Stimulated activated CD4-positive, alpha-beta T cell treated with anti-CD3 and anti-CD28 coated beads, Interleukin-15, amount 100 ng/mL, for 24 hours (primary cell): Measurements from ENCODE around the gene SP110.
"Not testable (repeated sequence)": the region's sequence is repeated elsewhere in the genome, so short reads cannot be mapped to it uniquely, and the experiment has no call there.

Experiments used
- DNase-seq: peaks from one replicate; pipeline ENCODE4 v3.0.0-alpha.2; 2020

SP110 gene

GRCh38 chr2:230219419-230220331 lies at the start of gene SP110:
SP110 (minus strand) TSS chr2:230219984; CDS start chr2:230216927, 3,057 bp downstream.
- peak; percentile 82 for DNase-seq

GRCh38 chr2:230268606-230269243 lies 48.9 kb upstream of the SP110 start:
- peak; percentile 22 for DNase-seq

- DNase-seq = no peak
These were observed 47.8 kb upstream of the SP110 start for GRCh38 chr2:230267556-230267955.

- DNase-seq = no peak
These were observed 47.3 kb upstream of the SP110 start for GRCh38 chr2:230267059-230267458.

- no peak for DNase-seq
These were observed 46.9 kb upstream of the SP110 start for GRCh38 chr2:230266638-230267037.

- not testable (repeated sequence) for DNase-seq
These were observed 45.2 kb upstream of the SP110 start for GRCh38 chr2:230264945-230265344.

- DNase-seq = no peak
These were observed 42.5 kb upstream of the SP110 start for GRCh38 chr2:230262246-230262645.

GRCh38 chr2:230258483-230258882 lies 38.7 kb upstream of the SP110 start:
- no peak for DNase-seq

GRCh38 chr2:230256733-230257332 lies 37.0 kb upstream of the SP110 start:
- peak; percentile 19 for DNase-seq

- peak; percentile 67 for DNase-seq
These were observed 34.5 kb upstream of the SP110 start for GRCh38 chr2:230254152-230254881.

- no peak for DNase-seq
These were observed 30.4 kb upstream of the SP110 start for GRCh38 chr2:230250231-230250630.

GRCh38 chr2:230246206-230246605 lies 26.4 kb upstream of the SP110 start:
- DNase-seq = no peak

GRCh38 chr2:230244211-230244610 lies 24.4 kb upstream of the SP110 start:
- DNase-seq = no peak

- no peak for DNase-seq
These were observed 15.1 kb upstream of the SP110 start for GRCh38 chr2:230234845-230235244.

- no peak for DNase-seq
These were observed 14.4 kb upstream of the SP110 start for GRCh38 chr2:230234122-230234722.

- DNase-seq = no peak
These were observed 11.5 kb upstream of the SP110 start for GRCh38 chr2:230231251-230231650.

- DNase-seq = no peak
These were observed 10.9 kb upstream of the SP110 start for GRCh38 chr2:230230496-230231200.

GRCh38 chr2:230230087-230230486 lies 10.3 kb upstream of the SP110 start:
- DNase-seq = peak; percentile 14

GRCh38 chr2:230227216-230227615 lies 7.4 kb upstream of the SP110 start:
- peak; percentile 10 for DNase-seq

GRCh38 chr2:230226051-230226551 lies 6.3 kb upstream of the SP110 start:
- DNase-seq = peak; percentile 24

GRCh38 chr2:230225486-230225885 lies 5.7 kb upstream of the SP110 start, which contains the start of gene SP140:
SP140 (plus strand) TSS chr2:230225736; CDS start chr2:230225845, 109 bp downstream.
- peak; percentile 87 for DNase-seq

GRCh38 chr2:230224458-230224857 lies 4.7 kb upstream of the SP110 start:
- DNase-seq = no peak
